ENCODE data around the gene CPN2.

Gene CPN2

DNA sequence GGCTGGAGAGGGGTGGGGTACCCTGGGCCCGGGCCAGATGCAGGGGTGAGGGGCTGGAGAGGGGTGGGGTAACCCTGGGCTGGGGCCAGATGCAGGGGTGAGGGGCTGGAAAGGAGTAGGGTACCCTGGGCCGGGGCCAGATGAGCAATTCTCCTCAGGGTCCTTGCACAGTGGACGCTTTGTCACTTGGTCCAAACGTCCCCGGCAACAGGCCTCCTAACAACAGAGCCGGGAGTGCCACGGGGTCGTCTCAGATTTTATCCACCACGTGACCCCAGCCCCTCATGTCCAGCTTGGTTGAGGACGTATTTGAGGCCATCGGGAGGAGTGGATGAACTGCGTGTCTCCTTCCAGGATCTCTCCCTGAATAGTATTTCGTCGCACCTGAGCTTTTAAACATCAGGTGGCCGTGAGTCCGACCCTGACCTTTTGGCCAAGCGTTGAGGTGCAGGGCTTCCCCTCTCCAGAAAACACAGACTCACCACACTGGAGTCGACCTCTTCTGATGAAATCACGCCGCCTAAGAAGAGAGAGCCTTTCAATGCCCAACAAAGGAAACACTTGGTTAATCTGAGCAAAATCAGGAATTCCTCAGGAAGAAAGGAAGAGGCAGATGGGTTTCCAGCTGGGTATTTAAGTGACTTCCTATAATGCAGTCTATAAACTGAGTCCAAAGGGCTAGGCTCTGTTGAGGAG, 31.2 kb upstream of the CPN2 start:
- no peak overlapping the region for H3K4me3 ChIP-seq
- no peak overlapping the region for H3K27ac ChIP-seq

DNA sequence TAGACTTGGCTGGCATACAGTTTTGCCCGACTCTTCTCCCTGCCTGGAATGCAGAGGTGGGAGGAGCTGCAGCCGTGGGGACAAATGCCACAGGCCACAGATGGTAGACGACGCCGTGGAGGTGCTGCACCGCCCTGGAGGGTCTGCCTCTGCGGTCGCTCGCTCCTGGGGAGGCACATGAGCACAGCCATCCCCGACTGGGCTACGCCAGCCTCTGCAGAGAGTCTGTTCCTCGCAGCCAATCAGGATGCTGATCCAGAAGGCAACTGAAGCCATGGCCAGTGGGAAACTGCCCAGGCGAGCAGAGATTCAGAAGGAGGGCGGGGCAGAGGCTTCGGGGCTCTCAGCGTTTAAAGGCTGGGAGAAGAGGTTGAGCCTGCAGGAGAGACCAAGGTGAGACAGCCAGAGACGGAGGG, 30.3 kb upstream of the CPN2 start:
- no peak overlapping the region for H3K4me3 ChIP-seq
- no peak overlapping the region for H3K27ac ChIP-seq

DNA sequence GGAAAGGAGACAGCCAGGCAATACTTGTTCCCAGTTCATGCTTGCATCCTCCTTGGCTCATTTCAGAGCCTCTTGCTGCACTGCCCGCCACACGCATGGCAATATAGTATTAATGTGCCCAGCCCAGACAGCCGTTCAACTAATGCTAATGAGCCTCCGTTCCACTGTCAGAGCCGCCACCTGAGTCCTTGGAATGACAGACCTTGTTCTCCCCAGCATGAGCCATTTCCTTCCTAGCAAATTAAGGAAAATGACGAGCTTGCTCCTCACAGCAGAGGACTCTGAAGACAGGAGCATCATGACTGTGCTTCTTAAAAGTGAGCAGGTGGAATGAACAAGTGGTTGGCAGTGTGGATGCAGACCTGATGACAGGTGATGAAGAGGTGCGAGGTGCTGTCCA, 29.2 kb upstream of the CPN2 start:
- Histone ChIP-seq H3K4me3 (no peak overlapping the region), H3K27ac (peak overlapping the region in 1 of 21 experiments; percentile 22)

DNA sequence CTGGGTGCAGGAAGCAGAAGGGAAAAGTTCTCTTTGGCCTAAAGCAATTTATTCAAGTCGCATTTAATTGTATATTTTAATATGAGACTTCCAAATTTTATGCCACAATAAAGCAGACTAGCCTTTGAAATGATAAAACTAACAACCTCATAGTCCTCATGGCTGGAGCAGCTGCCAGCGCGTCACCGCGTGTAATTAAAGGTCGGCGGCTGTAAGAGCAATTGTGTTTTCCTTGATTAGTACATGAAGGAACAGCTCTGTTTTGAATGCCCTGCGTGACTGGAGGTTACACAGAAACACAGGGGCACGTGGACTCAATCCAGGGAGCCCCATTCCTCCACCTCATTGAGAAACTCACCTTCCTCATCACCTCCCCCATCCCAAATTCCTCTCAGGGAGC, 28.5 kb upstream of the CPN2 start:
- H3K27ac ChIP-seq: peak overlapping the region in 1 of 21 experiments; percentile 22
- no peak overlapping the region for H3K4me3 ChIP-seq

DNA sequence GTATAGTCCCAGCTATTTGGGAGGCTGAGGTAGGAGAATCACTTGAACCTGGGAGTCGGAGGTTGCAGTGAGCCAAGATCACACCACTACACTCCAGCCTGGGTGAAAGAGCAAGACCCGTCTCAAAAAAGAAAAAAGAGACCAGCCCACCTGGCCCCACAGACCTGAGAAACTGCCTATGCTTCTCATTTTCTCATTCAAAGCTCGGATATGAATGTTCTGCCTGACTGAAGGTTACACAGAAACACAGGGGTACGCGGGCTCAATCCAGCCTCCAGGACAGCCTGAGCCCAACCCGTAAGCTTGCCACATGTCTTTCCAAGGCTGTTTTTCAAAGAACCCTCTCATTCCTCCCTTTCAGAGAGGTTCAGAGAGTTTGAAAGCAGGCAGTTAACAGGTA, 28.1 kb upstream of the CPN2 start:
- no peak overlapping the region for H3K4me3 ChIP-seq
- no peak overlapping the region for H3K27ac ChIP-seq

DNA sequence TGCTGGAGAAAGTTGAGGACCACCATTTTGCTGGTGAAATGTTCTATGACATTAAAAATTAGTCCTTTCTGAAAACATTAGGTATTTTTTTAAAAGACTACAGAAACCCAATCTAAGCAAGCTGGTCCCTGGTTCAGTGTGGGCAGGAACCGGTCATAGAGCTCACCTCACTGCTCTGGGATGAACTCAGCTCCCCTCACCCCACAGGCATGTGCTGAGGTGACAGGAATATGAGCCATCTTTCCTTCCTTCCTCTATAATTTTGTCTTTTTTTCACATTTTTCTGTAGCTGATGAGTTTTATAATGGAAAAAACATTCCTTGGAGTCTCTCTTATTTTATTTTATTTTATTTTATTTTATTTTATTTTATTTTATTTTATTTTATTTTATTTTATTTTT, 26.6 kb upstream of the CPN2 start:
- Histone ChIP-seq H3K27ac (no peak overlapping the region), H3K4me3 (no peak overlapping the region)

DNA sequence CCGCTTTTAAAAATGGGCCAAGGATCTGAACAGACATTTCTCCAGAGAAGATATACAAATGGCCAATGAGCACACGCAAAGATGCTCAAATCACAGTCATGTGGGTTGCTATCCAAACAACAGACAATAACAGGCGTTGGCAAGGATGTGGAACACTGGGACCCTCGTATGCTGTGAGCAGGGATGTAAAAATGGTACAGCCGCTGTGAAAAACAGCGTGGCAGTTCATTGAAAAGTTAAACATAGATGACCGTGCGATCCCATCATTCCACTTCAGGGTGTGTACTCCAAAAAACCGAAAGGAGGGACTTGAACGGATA, 25.1 kb upstream of the CPN2 start:
- no peak overlapping the region for H3K4me3 ChIP-seq

DNA sequence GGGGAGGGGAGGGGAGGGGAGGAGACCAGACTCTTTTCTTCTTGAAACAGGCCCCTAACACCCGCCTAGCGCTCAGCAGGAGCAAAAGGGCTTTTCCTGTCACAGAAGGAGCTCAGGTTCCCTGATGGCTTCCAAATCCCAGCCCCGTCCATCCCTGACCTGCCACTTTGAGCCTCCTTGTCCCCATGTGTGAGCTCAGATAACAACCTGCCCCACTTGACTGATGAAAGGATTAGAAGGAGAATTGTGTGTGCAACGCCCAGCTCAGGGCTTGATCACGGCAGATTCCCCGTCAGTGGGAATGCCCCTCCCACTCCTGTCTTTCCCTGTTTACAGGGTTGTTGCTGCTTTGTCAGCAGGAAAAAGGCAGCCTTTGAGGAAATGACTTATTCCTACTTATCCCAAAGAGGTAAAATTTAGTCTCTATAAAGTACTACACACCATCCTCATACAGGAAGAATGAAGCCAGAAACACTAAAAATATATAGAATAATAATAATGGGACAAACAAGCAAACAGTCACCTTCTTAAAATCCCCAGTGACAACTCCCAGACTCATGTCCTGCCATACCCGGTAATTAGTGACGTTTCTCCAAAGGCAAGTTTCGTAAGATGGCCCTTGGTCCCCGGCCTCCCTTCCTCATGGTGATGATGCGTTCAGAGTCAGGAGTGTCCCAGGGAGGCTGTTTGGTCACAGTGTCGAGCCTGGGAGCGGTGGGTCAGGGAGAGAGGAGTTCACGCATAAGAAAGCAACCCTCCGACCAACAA, 24.5 kb upstream of the CPN2 start:
- Histone ChIP-seq H3K4me3 (no peak overlapping the region), H3K27ac (no peak overlapping the region)

More for the DNA sequence above, 25.1 kb upstream of the CPN2 start:
- H3K27ac ChIP-seq: no peak overlapping the region

DNA sequence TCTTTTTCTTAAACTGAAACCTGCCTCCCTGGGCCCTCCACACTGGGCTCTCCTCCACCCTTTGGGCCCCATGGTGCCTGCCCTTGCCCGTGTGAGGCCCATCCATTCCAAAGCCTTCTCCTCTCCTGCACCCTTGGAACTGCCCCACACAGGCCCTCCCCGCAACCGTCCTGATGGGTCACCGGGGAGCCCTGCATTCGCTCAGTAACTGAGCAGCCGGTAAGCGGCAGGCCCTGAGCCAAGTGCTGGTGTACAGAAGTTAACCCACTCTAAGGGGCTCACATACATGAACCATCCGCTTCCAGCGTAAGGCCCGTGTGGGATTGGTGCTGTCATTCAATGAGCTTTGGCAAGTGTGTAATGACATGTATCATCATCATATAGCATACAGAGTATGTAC, 23.8 kb upstream of the CPN2 start:
- Histone ChIP-seq H3K4me3 (no peak overlapping the region), H3K27ac (no peak overlapping the region)

DNA sequence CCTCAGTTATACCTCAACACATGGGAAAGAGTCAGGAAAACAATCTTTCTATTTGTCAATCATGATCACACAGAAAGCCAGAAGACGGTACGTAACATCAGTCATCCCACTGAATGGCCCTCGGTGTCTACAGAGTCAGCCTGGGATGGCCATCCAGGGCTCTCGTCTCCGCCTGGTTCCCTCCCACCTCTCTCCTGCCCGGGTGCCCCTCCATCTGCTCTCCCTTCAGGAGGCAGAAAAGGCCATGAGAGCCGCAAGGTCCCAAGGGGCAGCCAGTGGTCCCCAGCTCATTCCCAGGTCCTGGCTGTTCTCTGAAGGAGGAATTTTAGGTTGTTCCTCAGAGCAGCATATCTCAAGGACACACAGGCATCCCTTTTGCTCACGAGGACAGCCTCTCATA, 22.8 kb upstream of the CPN2 start:
- H3K27ac ChIP-seq: no peak overlapping the region
- H3K4me3 ChIP-seq: no peak overlapping the region

DNA sequence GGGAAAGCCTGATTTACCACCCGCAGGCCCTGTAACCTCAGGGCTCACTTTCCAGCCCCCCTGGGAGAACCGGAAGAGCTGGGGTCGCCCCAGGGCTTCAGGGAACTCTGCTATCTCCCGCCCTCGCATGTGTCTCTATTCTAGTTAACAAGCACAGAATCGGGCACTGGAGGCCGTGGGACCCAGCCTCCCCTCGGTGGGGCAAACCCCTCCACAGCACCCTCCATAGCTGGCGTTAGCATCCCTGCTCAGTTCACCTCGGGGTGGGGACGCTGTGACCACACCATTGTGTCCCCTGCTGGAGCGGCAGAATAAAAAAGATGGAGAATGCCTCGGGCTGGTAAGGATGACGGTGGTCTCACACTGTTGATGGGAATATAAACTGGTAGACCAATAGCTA, 21.9 kb upstream of the CPN2 start:
- no peak overlapping the region for H3K27ac ChIP-seq
- no peak overlapping the region for H3K4me3 ChIP-seq

DNA sequence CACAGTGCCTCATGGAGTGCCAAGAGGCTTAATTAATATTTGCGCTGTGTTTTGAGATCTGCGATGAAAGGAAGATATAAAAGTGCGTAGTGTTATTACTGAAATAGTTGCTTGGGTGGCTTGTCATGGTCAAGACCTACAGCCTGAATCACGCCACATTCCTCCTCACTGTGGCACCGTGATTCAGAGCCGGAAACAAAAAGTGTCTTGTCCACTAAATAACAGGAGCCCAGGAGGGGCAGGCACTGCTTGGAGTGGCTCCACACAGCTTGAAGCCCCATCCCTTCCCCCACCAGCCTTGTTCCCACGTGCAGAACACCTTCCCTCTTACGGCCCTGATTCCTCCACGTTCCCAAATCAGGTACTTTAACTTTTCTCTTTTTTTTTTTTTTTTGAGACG, 19.6 kb upstream of the CPN2 start:
- Histone ChIP-seq H3K27ac (no peak overlapping the region), H3K4me3 (no peak overlapping the region)

DNA sequence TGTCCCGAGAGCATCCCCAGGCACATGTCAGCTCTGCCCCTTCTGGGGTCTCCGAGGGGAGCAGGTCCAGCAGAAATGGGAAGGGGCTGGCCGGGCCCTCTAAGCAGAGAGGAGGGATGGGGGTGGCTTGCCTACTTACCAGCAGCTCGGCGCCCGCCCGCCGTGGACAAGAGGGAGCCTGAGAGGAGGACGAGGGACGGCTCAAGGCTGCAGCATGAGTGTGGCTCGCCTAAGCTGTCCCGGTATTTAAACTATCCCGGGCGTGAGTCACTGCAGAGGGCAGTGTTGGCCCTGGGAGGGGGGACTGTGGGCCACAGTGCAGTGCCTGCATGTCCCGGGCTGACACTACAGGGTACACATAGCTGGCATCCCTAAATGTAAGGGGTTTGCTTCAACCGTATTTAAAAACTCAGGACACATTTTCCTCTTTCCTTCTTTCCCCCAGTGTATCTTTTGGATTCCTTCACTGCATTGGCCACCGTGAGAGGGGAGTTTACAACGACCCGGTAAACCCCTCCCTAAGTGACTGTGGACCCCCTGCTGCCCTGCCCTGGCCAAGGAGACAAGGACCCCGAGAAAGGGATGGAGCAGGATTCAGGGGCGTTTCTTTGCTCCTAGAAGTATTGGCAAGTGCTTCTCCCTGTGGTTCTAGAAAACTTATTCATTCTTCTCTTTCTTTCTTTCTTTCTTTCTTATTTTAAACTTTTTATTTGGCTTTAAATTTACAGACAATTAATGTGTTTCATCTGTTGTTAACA, 18.6 kb upstream of the CPN2 start, which contains the start of gene LRRC15:
LRRC15 (minus strand) TSS at position 222 of the 758 bp plus-strand sequence. CDS start 8,700 bp downstream, outside the sequence.
- peak within 1 kb of the TSS; percentile 8 to 29 (median 21) for H3K4me3 ChIP-seq
- peak within 1 kb of the TSS in 16 of 21 experiments; percentile 17 to 82 (median 54) for H3K27ac ChIP-seq

DNA sequence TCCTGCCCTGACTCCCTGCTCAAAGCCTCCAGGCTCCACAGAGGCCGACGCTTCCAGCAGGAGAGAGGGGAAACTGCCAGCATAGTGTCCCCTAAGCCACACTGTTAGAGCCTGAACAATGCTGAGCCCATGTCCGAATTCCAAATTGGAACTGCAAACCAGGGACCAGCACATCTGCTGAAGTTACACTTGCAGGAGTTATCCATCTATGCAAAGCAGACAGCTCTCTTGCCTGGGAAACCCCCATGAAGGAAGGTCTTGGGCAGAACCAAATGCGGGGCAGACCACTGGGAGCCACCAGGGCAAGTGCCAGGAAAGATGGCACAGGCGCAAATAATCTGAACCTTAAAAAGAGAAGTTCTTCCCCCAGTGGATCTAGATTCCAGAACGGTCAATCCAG, 17.8 kb upstream of the CPN2 start:
- peak overlapping the region; percentile 8 to 29 (median 21) for H3K4me3 ChIP-seq

DNA sequence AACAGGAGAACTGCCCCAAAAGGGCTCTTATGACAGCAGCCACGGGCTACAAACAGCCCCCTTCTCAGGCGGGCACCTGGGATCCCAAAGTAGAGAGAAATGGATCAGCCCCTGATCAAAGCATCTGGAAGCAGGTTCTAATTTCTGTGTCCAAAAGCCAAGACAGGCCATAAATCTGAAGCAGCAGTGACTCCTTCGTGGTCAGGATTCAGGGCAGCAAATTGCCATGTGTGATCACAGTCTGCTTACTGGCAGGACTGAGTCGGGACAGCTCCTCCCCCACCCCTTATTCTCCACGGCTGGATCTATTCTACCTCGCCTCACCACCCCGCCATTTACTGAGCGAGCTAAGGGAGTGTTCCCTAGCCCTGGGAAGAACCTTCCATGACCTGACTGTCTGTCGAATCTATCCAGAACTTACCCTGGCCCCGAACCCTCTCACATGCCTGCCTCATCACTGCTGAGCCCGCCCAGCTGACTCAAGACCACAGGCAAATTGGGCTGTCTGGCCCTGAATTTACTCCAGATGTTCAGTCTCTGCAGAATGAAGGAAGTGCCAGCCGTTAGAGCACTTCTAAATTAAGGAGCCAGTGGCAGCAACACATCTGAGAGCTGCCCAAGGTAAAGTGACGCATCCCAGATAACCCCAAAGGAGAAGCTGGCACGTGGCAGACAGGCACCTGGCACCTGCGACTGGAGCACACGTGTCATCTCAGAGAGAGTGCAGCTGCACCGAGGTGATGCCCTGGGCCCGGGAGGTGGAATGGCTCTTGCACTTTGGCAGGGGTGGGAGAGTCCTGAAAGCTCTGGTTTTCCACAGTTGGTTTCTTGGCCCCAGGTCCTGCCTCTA, 17.1 kb upstream of the CPN2 start:
- H3K27ac ChIP-seq: peak overlapping the region in 17 of 21 experiments; percentile 21 to 82 (median 56)

More for the DNA sequence above, 17.8 kb upstream of the CPN2 start:
- peak overlapping the region in 16 of 21 experiments; percentile 17 to 82 (median 54) for H3K27ac ChIP-seq

DNA sequence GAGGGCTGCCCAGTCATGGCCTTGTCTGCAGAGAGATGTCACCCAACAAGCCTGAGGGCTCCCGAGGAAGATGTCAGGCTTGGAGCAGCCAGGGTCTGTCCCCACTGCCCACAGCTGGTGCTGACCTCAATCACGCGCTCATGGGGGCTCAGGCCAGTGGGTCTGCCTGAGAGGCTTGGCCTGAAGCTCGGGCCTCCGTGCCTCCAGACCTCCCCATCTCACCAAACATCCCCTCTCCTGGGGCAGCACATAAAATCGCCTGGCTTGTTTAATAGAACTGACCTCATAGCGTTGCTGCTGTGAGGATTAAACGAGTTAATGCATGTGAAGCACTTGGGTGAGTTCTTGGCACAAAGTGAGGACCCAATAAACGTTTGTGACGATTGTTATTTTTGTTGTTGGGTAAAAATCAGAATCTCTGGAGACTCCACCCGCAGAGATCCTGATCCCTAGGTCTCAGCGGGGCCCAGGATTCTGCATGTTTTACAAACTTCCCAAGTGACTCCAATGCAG, 14.9 kb upstream of the CPN2 start:
- no peak overlapping the region for H3K4me3 ChIP-seq
- peak overlapping the region in 9 of 21 experiments; percentile 4 to 67 (median 20) for H3K27ac ChIP-seq

More for the DNA sequence above, 17.1 kb upstream of the CPN2 start:
- H3K4me3 ChIP-seq: peak overlapping the region in 5 of 7 experiments; percentile 16 to 29 (median 21)

DNA sequence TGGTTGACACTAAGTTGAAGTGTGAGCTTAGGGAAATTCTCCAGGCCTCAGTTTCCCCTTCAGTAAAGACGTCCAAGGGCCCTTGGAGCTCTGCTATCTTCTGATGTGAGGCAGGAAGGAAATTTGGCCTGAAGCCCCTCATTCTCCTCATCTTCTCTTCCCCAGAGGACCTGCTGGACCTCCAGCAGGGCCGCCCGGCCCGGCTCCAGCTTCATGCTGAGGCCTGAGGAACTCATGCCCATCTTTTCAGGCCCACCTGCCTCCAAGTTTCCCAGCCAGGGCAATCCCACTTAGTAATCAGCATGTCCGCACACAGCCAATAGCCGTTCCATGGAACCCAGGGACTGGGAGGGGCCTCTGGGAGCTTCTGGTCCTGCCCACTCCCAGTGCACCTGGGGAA, 14.4 kb upstream of the CPN2 start:
- no peak overlapping the region for H3K4me3 ChIP-seq
- H3K27ac ChIP-seq: peak overlapping the region in 12 of 21 experiments; percentile 3 to 67 (median 17)

DNA sequence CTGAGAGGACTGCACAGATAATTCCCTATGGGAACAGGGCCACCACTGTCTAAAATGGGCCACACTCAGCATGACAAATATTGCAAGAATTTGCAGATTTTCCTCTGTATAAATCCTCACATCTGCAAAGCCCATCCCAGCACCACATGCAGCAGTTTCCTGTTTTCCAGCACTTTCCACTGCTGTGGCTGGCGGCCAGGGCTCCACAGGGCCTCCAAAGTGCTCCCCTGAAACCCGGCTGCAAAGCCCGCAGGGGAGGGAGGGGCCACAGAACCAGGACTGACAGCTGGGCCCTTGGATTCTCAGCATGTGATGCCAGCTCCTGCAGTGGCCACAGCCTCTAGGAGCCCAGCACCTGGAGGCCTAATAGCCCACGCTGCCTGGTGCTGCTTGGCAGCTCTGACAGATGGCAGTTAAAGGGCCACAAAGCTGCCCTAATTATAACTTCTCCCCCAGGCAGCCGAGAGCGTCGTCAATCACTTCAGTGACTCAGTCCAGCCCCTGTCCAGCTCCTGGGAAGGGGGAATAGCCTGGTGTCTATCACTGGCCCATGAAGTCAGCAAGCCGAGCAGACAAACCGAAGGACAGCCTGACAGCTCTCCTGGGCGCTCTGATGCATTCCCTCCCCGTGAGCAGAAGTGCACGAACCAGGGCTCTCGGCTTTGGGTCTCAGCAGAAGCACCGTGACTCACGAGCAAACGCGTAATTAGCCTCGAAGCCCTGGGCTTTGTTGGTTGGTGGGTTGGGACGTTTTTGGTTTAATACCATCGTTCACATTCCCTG, 13.7 kb upstream of the CPN2 start:
- no peak overlapping the region for H3K4me3 ChIP-seq

DNA sequence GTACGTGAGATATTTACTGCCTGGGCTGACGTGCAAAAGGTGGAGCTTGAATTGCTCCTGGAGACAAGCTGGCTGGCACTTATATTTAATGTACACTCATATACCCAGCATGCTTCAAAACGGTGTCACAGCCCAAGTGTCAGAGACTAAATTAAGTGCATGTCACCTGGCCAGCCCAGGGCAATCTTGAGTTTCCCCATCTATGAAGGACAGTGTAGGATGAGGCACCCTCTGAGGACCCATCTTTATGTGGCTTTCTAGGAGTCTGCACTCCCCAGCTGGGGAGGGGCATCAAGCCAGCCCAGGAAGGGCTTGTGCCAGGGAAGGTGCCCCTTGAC, 13.2 kb upstream of the CPN2 start:
- H3K27ac ChIP-seq: peak overlapping the region in 3 of 21 experiments; percentile 60 to 67 (median 66)
- H3K4me3 ChIP-seq: no peak overlapping the region

More for the DNA sequence above, 13.7 kb upstream of the CPN2 start:
- H3K27ac ChIP-seq: peak overlapping the region in 11 of 21 experiments; percentile 8 to 67 (median 53)
